ENCODE data around the gene SLC22A14. TPM values are rescaled to one million over a fixed set of nuclear protein-coding genes. Genes with fewer than 3 reads are reported as not detected.
"Not testable (repeated sequence)": the region's sequence is repeated elsewhere in the genome, so short reads cannot be mapped to it uniquely, and the experiment has no call there.

Gene SLC22A14
- total and polyA plus RNA-seq, 5 experiments from 2014 or later, result 0.22 TPM; not detected in 4

GRCh38 chr3:38316356-38317191, 34.5 kb downstream of the SLC22A14 start:
- no peaks in the 10 kb centered on the region for H3K4me1 Mint-ChIP-seq
- no peak overlapping the region for H3K27ac Mint-ChIP-seq
- no peak for ATAC-seq

GRCh38 chr3:38317192-38317759, 35.2 kb downstream of the SLC22A14 start:
- Mint-ChIP-seq H3K36me3 (peaks cover 0 to 2% (median 0%) of the 10 kb centered on the region in 3 donors), H3K4me3 (no peak overlapping the region), H3K27me3 (peaks cover 0 to 5% (median 0%) of the 10 kb centered on the region in 5 donors), H3K27ac (peak overlapping the region in 1 of 10 donors; percentile 30), H3K9me3 (peaks cover 0 to 6% (median 2%) of the 10 kb centered on the region in 9 donors), H3K4me1 (no peaks in the 10 kb centered on the region)
- DNase-seq, result no peak
- POLR2A ChIA-PET, result no interaction called here
- no peak for ATAC-seq

More at GRCh38 chr3:38316356-38317191, 34.5 kb downstream of the SLC22A14 start:
- POLR2A ChIA-PET, result no interaction called here
- no peak overlapping the region for H3K4me3 Mint-ChIP-seq
- H3K9me3 Mint-ChIP-seq, result peaks cover 0 to 6% (median 0%) of the 10 kb centered on the region in 9 donors
- peaks cover 0 to 6% (median 0%) of the 10 kb centered on the region in 5 donors for H3K27me3 Mint-ChIP-seq
- H3K36me3 Mint-ChIP-seq, result peaks cover 0 to under 1% (median 0%) of the 10 kb centered on the region in 3 donors
- DNase-seq, result no peak

DNA sequence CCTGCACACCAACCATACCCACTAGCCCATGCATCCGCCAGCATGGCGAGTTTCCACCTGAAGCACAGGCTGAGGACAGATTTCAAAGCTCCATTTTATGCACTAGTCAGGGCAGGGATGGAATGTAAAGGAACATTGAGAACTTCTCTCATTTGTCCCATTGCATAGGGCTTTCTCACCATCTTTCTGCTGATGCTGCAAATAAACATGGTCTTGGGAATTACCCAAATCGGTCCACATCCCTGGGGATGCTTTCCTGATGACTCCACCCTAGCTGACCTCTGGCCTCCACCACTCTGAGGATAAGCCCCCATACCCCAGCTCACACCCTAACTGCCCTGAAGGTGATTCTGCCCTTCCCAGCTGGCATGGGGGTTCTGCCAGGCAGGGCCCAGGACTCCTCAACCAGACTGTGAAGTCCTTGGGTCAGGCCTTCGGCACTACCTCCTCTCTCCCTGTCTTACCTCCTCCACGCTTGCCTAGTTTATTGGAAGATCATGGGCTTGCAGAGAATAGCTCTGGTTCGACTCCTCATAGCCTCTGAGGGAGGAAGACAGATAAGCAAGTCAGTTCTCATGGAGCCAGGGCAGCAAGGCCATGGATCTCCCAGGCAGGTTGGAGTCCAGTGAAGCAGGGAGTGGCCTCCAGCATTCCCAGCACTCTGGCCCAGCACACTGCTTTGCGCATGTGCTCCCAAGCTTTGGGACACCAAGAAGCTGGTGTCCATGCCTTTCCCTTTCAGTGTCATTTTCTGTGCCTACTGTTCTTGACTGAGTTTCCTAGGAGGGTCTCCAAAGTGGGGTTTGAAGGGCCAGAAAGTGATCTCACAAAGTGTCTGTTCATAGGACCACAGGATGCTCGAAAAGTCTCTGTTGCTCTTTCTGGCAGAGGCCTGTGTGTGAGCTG, 36.9 kb downstream of the SLC22A14 start:
- Mint-ChIP-seq H3K9me3 (peaks cover 0 to 6% (median 3%) of the 10 kb centered on the region in 9 donors), H3K27ac (no peak overlapping the region), H3K4me1 (no peaks in the 10 kb centered on the region), H3K27me3 (peaks cover 0 to 2% (median 0%) of the 10 kb centered on the region in 5 donors), H3K36me3 (peaks cover 0 to 2% (median 0%) of the 10 kb centered on the region in 3 donors), H3K4me3 (no peak overlapping the region)
- DNase-seq (no peak), ATAC-seq (no peak)
- POLR2A ChIA-PET, result no interaction called here

DNA sequence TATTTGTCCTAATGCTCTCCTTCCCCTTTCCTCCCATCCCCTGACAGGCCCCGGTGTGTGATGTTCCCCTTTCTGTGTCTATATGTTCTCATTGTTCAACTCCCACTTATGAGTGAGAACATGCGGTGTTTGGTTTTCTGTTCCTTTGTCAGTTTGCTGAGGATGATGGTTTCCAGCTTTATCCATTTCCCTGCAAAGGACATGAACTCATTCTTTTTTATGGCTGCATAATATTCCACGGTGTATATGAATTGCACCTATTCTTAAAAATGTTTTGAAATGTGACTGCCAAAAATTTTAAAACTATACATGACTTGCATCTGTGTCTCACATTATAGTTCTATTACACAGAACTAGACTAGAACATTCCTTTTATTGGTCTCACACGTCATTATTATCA, 38.5 kb downstream of the SLC22A14 start:
- H3K36me3 Mint-ChIP-seq, H3K9me3 Mint-ChIP-seq, H3K4me1 Mint-ChIP-seq, DNase-seq, H3K27ac Mint-ChIP-seq, POLR2A ChIA-PET, H3K4me3 Mint-ChIP-seq, H3K27me3 Mint-ChIP-seq, ATAC-seq: not testable (repeated sequence)

DNA sequence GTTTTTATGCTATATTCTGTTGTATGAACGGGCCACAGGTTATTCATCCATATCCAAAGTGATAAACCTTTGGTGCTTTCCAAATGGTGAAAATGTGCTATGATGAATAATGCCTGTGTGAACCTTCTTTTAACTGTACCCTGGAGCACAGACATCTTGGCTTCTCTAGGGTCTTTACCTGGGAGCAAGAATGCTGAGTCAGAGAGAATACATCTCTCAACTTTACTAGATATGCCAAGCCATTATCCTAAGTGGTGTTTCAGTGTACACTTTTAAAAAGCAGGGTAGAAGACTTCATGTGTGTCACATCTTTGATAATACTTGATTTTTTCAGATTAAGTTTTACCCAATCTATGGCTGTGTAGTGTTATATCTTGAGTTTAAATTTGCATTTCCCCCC, 41.0 kb downstream of the SLC22A14 start:
- H3K27ac Mint-ChIP-seq, result no peak overlapping the region
- H3K4me3 Mint-ChIP-seq, result no peak overlapping the region
- H3K27me3 Mint-ChIP-seq, result peaks cover 0 to 10% (median 2%) of the 10 kb centered on the region in 5 donors
- ATAC-seq (no peak), DNase-seq (no peak)
- POLR2A ChIA-PET, result no interaction called here
- peaks cover 0 to 6% (median 3%) of the 10 kb centered on the region in 9 donors for H3K9me3 Mint-ChIP-seq
- peaks cover 0 to 2% (median 0%) of the 10 kb centered on the region in 3 donors for H3K36me3 Mint-ChIP-seq
- no peaks in the 10 kb centered on the region for H3K4me1 Mint-ChIP-seq

DNA sequence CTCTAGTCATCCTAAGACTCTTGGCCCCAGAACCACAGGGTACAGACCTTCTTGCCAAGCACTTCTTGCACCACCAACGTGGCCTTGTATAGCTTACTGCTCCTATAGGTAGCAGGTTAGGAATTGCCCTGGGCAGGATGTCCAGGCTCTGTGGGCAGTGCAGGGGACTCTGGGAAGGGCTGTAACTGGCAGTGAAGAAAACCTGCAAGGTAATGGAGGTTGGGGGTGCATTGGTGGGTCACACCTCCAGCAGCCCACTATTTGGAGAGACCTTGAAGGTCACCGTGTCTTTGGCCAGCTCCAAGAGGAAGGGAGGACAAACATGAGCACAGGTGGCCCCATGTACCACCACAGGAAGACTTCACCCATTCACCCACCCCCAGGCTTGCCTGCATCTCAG, 43.2 kb downstream of the SLC22A14 start:
- Mint-ChIP-seq H3K27ac (no peak overlapping the region), H3K27me3 (peaks cover 0 to 10% (median 2%) of the 10 kb centered on the region in 5 donors), H3K4me1 (no peaks in the 10 kb centered on the region), H3K4me3 (no peak overlapping the region), H3K9me3 (peaks cover 0 to 6% (median 3%) of the 10 kb centered on the region in 9 donors), H3K36me3 (peaks cover 0 to 2% (median 0%) of the 10 kb centered on the region in 3 donors)
- DNase-seq (no peak), ATAC-seq (no peak)
- POLR2A ChIA-PET, result no interaction called here

- Mint-ChIP-seq H3K4me1 (no peaks in the 10 kb centered on the region), H3K9me3 (peaks cover 0 to 5% (median 0%) of the 10 kb centered on the region in 9 donors), H3K27ac (no peak overlapping the region), H3K27me3 (peaks cover 0 to 10% (median 2%) of the 10 kb centered on the region in 5 donors), H3K36me3 (no peaks in the 10 kb centered on the region), H3K4me3 (no peak overlapping the region)
- POLR2A ChIA-PET, result no interaction called here
- no peak for DNase-seq
- no peak for ATAC-seq
Observed at GRCh38 chr3:38327335-38328009, 45.4 kb downstream of the SLC22A14 start.

DNA sequence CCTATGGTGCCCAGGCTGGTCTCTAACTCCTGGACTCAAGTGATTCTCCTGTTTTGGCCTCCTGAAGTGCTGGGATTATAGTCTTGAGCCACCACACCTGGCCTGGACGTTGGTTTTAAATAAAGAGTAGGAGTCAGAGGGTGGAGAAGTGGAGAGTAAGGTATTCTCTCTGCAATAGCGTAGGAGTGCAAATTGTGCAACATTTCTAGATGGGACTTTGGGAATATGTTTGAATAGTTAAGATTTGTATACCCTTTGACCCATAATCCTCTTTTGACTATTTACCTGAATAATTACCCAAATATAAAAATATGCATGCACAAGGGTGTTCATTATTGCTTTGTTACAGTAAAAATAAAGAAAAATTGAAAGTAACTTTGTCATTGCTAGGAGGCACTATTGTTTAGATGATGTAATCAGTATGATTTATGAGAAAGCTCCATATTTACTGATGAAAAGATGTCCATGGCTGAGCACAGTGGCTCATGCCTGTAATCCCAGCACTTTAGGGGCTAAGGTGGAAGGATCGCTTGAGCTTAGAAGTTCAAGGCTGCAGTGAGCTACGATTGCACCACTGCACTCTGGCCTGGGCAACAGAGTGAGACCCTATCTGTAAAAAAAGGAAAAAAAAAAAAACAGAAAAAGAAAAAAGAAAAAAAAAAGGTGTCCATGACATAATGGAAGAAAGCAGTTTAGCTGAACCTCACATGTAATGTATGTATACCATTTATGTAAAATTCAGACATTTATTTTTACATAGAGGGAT, 49.3 kb downstream of the SLC22A14 start:
- DNase-seq, result no peak
- Mint-ChIP-seq H3K36me3 (no peaks in the 10 kb centered on the region), H3K4me1 (no peaks in the 10 kb centered on the region), H3K4me3 (no peak overlapping the region), H3K27me3 (peaks cover 0 to 9% (median 2%) of the 10 kb centered on the region in 5 donors), H3K9me3 (no peaks in the 10 kb centered on the region), H3K27ac (peak overlapping the region in 1 of 10 donors; percentile 74)
- POLR2A ChIA-PET, result interaction anchor here (0.6 to 0.7 kb wide), 2 partner anchors 17 to 352 kb away, joined by 4 to 6 read pairs; no protein-coding TSS in a partner anchor
- no peak for ATAC-seq

DNA sequence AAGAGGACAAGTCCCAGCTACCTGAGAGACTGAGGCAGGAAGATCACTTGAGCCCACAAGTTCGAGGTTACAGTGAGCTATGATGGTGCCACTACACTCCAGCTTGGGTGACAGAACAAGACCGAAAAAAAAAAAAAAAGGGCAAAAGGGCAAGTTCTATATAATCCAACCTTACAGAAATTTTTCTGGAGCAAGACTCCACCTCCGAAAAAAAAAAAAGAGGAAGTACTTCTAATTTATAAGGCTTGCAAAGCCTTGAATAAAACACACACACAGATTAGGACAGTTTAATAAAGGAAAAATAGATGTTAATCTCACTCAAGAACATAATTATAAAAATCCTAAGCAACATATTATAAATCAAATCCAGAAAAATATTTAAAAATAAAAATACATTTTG, 50.1 kb downstream of the SLC22A14 start:
- no peaks in the 10 kb centered on the region for H3K36me3 Mint-ChIP-seq
- peak overlapping the region in 1 of 10 donors; percentile 74 for H3K27ac Mint-ChIP-seq
- H3K9me3 Mint-ChIP-seq, result no peaks in the 10 kb centered on the region
- POLR2A ChIA-PET, result interaction anchor here (0.6 kb wide), 1 partner anchor 352 kb away, joined by 4 read pairs; no protein-coding TSS in a partner anchor
- no peak for DNase-seq
- H3K27me3 Mint-ChIP-seq, result peaks cover 0 to 2% (median 1%) of the 10 kb centered on the region in 5 donors
- no peaks in the 10 kb centered on the region for H3K4me1 Mint-ChIP-seq
- H3K4me3 Mint-ChIP-seq, result no peak overlapping the region
- ATAC-seq, result no peak

- Mint-ChIP-seq H3K9me3 (no peaks in the 10 kb centered on the region), H3K4me1 (no peaks in the 10 kb centered on the region), H3K27me3 (peaks cover 0 to 5% (median 0%) of the 10 kb centered on the region in 5 donors), H3K36me3 (no peaks in the 10 kb centered on the region), H3K27ac (peak overlapping the region in 1 of 10 donors; percentile 23), H3K4me3 (no peak overlapping the region)
- POLR2A ChIA-PET, result no interaction called here
- DNase-seq (no peak), ATAC-seq (no peak)
Observed at GRCh38 chr3:38334142-38335055, 52.3 kb downstream of the SLC22A14 start.

GRCh38 chr3:38335263-38335662, 53.2 kb downstream of the SLC22A14 start:
- no peaks in the 10 kb centered on the region for H3K4me1 Mint-ChIP-seq

More at GRCh38 chr3:38335263-38335662, 53.2 kb downstream of the SLC22A14 start:
- Mint-ChIP-seq H3K4me3 (no peak overlapping the region), H3K36me3 (no peaks in the 10 kb centered on the region), H3K27ac (no peak overlapping the region), H3K9me3 (no peaks in the 10 kb centered on the region), H3K27me3 (peaks cover 0 to 6% (median 0%) of the 10 kb centered on the region in 5 donors)
- DNase-seq, result no peak
- POLR2A ChIA-PET, result no interaction called here
- no peak for ATAC-seq

All from naive thymus-derived CD8-positive, alpha-beta T cell (primary cell).